WTC11 (cell line): Measurements from ENCODE around the gene JAZF1. TPM values are rescaled to one million over a fixed set of nuclear protein-coding genes. Genes with fewer than 3 reads are reported as not detected.

Source experiments
- ATAC-seq: fragments of 200-7000 bp; cut with Tn5 transposase; 2 replicates; pipeline ENCODE4 v1.10.0; 2021; ENCODE audit warnings: mild to moderate bottlenecking, moderate library complexity
- CTCF ChIA-PET: fragments of 300-600 bp; sonication (Branson Sonifier 250); formaldehyde crosslinking; loops from one replicate; lab custom pipeline; 2021; ENCODE audit warnings: antibody characterized with exemption; lab: Charles Lee
- POLR2A ChIA-PET: fragments of 350-600 bp; sonication (Branson Sonifier 250); formaldehyde crosslinking; loops from one replicate; lab custom pipeline; 2021; ENCODE audit warnings: antibody characterized with exemption; lab: Charles Lee
- DNase-seq: peaks from one replicate; pipeline ENCODE4 v3.0.0; 2021; ENCODE audit warnings: low spot score
- H3K27ac Mint-ChIP-seq: 2 replicates; pipeline ENCODE4 v1.8.0; 2021; ENCODE audit warnings: mixed read lengths
- H3K27me3 Mint-ChIP-seq: 2 replicates; pipeline ENCODE4 v1.8.0; 2021; ENCODE audit warnings: low read depth, mild to moderate bottlenecking, moderate library complexity, mixed read lengths
- H3K36me3 Mint-ChIP-seq: 2 replicates; pipeline ENCODE4 v1.8.0; 2021; ENCODE audit warnings: mixed read lengths
- H3K4me1 Mint-ChIP-seq: 2 replicates; pipeline ENCODE4 v1.8.0; 2022; ENCODE audit warnings: mixed read lengths
- H3K4me3 Mint-ChIP-seq: 2 replicates; pipeline ENCODE4 v1.8.0; 2021; ENCODE audit warnings: mild to moderate bottlenecking, moderate library complexity, mixed read lengths
- H3K9me3 Mint-ChIP-seq: 2 replicates; pipeline ENCODE4 v1.8.0; 2021; ENCODE audit warnings: mixed read lengths
- CBFB ChIP-seq: sonication (generic); formaldehyde crosslinking; IDR thresholded peaks from 2 replicates; pipeline ENCODE4 v1.8.1; 2022; ENCODE audit warnings: mild to moderate bottlenecking, low read depth, missing genetic modification reagents
- CREB1 ChIP-seq: sonication (generic); formaldehyde crosslinking; IDR thresholded peaks from 2 replicates; pipeline ENCODE4 v1.8.0; 2023; ENCODE audit warnings: mild to moderate bottlenecking, missing genetic modification reagents
- ELF4 ChIP-seq: sonication (generic); formaldehyde crosslinking; IDR thresholded peaks from 2 replicates; pipeline ENCODE4 v1.8.1; 2022; ENCODE audit warnings: low read depth, mild to moderate bottlenecking, moderate library complexity, missing genetic modification reagents
- ESRRA ChIP-seq: sonication (generic); formaldehyde crosslinking; IDR thresholded peaks from 2 replicates; pipeline ENCODE4 v1.8.1; 2022; ENCODE audit warnings: mild to moderate bottlenecking, missing genetic modification reagents, borderline replicate concordance
- FOXK1 ChIP-seq: sonication (generic); formaldehyde crosslinking; IDR thresholded peaks from 2 replicates; pipeline ENCODE4 v1.8.0; 2022; ENCODE audit warnings: mild to moderate bottlenecking, moderate library complexity, missing genetic modification reagents
- GABPB1 ChIP-seq: sonication (generic); formaldehyde crosslinking; IDR thresholded peaks from 2 replicates; pipeline ENCODE4 v1.8.1; 2023; ENCODE audit warnings: mild to moderate bottlenecking, missing genetic modification reagents
- IRF2 ChIP-seq: sonication (generic); formaldehyde crosslinking; IDR thresholded peaks from 2 replicates; pipeline ENCODE4 v1.8.0; 2022; ENCODE audit warnings: low read depth, missing genetic modification reagents, borderline replicate concordance
- KAT7 ChIP-seq: sonication (generic); formaldehyde crosslinking; IDR thresholded peaks from 2 replicates; pipeline ENCODE4 v1.8.1; 2023; ENCODE audit warnings: missing genetic modification reagents, mild to moderate bottlenecking, borderline replicate concordance
- NFATC4 ChIP-seq: fragments of 250-450 bp; sonication (Bioruptor Pico); IDR thresholded peaks from 2 replicates; pipeline ENCODE4 v1.9.0; 2021; ENCODE audit warnings: mild to moderate bottlenecking
- NFE2L1 ChIP-seq: sonication (generic); formaldehyde crosslinking; IDR thresholded peaks from 2 replicates; pipeline ENCODE4 v1.8.1; 2023; ENCODE audit warnings: missing genetic modification reagents
- NFYB ChIP-seq: sonication (generic); formaldehyde crosslinking; conservative IDR thresholded peaks from 2 replicates; pipeline ENCODE4 v1.8.0; 2022; ENCODE audit warnings: low read depth, missing genetic modification reagents
- NR3C1 ChIP-seq: sonication (generic); formaldehyde crosslinking; conservative IDR thresholded peaks from 2 replicates; pipeline ENCODE4 v1.8.1; 2023; ENCODE audit warnings: low read depth, mild to moderate bottlenecking, missing genetic modification reagents
- OVOL2 ChIP-seq: fragments of 250-450 bp; sonication (Bioruptor Pico); IDR thresholded peaks from 2 replicates; pipeline ENCODE4 v1.9.0; 2021; ENCODE audit warnings: mild to moderate bottlenecking, borderline replicate concordance
- RORB ChIP-seq: fragments of 250-450 bp; sonication (Bioruptor Pico); IDR thresholded peaks from 2 replicates; pipeline ENCODE4 v1.9.0; 2021; ENCODE audit warnings: mild to moderate bottlenecking
- SOX15 ChIP-seq: fragments of 250-450 bp; sonication (Bioruptor Pico); IDR thresholded peaks from 2 replicates; pipeline ENCODE4 v1.9.0; 2021; ENCODE audit warnings: mild to moderate bottlenecking
- TEAD4 ChIP-seq: sonication (generic); formaldehyde crosslinking; IDR thresholded peaks from 2 replicates; pipeline ENCODE4 v1.8.0; 2022; ENCODE audit warnings: mild to moderate bottlenecking, missing genetic modification reagents
- ZNF317 ChIP-seq: sonication (generic); formaldehyde crosslinking; IDR thresholded peaks from 2 replicates; pipeline ENCODE4 v1.8.1; 2023; ENCODE audit warnings: low read depth, mild to moderate bottlenecking, moderate library complexity, missing genetic modification reagents, borderline replicate concordance
- ZNF396 ChIP-seq: fragments of 250-450 bp; sonication (Bioruptor Pico); IDR thresholded peaks from 2 replicates; pipeline ENCODE4 v1.8.0; 2021; ENCODE audit warnings: mild to moderate bottlenecking, moderate library complexity, borderline replicate concordance
- ZNF423 ChIP-seq: fragments of 250-450 bp; sonication (Bioruptor Pico); IDR thresholded peaks from 2 replicates; pipeline ENCODE4 v2.1.2; 2022; ENCODE audit warnings: mild to moderate bottlenecking, moderate library complexity
- total RNA-seq: library from RNA; stranded (reverse); gene quantifications from 3 replicates; pipeline ENCODE4 v1.2.3, GENCODE V29; 2021
- TF ChIP-seq, protein P1 (sequence below): fragments of 250-450 bp; sonication (Bioruptor Pico); conservative IDR thresholded peaks from 2 replicates; pipeline ENCODE4 v1.9.0; 2021; ENCODE audit warnings: mild to moderate bottlenecking
- TF ChIP-seq, protein P2 (sequence below): sonication (generic); formaldehyde crosslinking; IDR thresholded peaks from 2 replicates; pipeline ENCODE4 v1.8.1; 2023; ENCODE audit warnings: mild to moderate bottlenecking, missing genetic modification reagents, moderate library complexity
- TF ChIP-seq, protein P3 (sequence below): sonication (generic); formaldehyde crosslinking; IDR thresholded peaks from 2 replicates; pipeline ENCODE4 v1.8.0; 2022; ENCODE audit warnings: mild to moderate bottlenecking, missing genetic modification reagents
- TF ChIP-seq, protein P4 (sequence below): sonication (generic); formaldehyde crosslinking; IDR thresholded peaks from 2 replicates; pipeline ENCODE4 v1.8.0; 2022; ENCODE audit warnings: mild to moderate bottlenecking, missing genetic modification reagents
- TF ChIP-seq, protein P5 (sequence below): fragments of 250-450 bp; sonication (Bioruptor Pico); IDR thresholded peaks from 2 replicates; pipeline ENCODE4 v1.9.0; 2021; ENCODE audit warnings: moderate library complexity, mild to moderate bottlenecking, inconsistent platforms, borderline replicate concordance
- TF ChIP-seq, protein P6 (sequence below): sonication (generic); formaldehyde crosslinking; IDR thresholded peaks from 2 replicates; pipeline ENCODE4 v1.8.1; 2022; ENCODE audit warnings: mild to moderate bottlenecking, missing genetic modification reagents, moderate library complexity, borderline replicate concordance

JAZF1 gene
- total RNA-seq, 1 experiment from 2014 or later, result 19.0 TPM

DNA sequence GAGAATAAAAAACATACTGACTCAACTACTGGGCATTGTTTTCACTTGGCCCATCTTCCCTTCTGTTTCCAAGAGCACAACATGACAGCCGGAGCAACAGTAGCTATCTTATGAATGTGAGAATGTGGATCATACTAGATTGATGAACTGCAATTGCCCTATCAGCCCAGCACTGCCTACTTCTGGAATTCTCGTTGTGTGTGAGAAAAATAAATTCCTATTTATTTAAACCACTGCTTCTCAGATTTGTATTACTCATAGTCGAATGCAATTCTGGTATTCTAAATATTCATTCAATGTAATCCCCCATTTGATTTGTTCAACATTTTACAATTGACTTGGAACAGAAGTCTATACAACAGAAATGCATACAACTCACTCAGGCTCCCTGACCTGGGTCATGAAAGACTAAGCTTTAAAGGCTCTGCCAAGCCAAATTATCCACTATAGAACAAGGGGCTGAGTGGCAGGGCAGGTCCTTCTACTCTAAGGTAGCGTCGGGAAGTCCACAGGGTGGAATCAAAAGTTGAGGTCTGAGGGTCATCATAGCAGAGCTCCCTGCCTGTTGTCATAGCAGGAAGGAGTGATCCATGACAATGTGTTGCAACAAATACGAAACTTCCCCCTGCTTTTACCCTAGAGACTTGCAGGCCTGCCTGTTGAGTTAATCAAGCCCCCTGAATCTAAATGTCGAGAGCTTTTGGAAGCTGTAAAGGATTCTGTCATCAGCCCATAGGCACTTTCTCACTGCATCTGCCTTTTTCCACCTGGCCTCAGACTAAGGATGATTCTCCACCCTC, 12.4 kb upstream of the JAZF1 start:
- H3K9me3 Mint-ChIP-seq, result peaks cover 9% of the 10 kb centered on the region

DNA sequence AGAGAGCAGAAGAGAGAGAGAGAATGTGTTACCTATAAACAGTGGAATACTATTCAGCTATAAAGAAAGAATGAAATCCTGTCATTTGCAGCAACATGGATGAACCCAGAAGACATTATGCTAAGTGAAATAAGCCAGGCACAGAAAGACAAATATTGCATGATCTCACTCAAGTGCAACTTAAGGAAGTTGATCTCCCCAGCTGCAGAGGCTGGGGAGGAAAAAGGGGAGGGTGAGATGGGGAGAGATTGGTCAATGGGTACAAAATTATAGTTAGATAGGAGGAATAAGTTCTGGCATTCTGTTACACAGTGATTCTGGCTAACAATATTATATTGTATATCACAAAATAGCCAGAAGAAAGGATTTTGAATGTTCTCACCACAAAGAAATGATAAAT, 11.2 kb upstream of the JAZF1 start:
- H3K36me3 Mint-ChIP-seq, result no peaks in the 10 kb centered on the region
- peaks cover 2% of the 10 kb centered on the region; the same call in 1 of the 2 replicates for H3K27me3 Mint-ChIP-seq
- peaks cover 2% of the 10 kb centered on the region; the same call in 1 of the 2 replicates for H3K9me3 Mint-ChIP-seq
- no peak overlapping the region for H3K27ac Mint-ChIP-seq
- H3K4me1 Mint-ChIP-seq, result peaks cover 41% of the 10 kb centered on the region
- ATAC-seq (no peak), DNase-seq (no peak)
- ChIA-PET CTCF (no interaction called here), POLR2A (no interaction called here)
- TF ChIP-seq IRF2 (CRISPR knock-in tag), result no peak
- no peak for TF ChIP-seq ELF4 (CRISPR knock-in tag)
- no peak for TF ChIP-seq RORB (CRISPR knock-in tag)
- TF ChIP-seq NFYB (CRISPR knock-in tag), result no peak
- no peak for TF ChIP-seq FOXK1
- no peak for TF ChIP-seq SOX15
- TF ChIP-seq GABPB1, result no peak
- TF ChIP-seq, protein P1, sequence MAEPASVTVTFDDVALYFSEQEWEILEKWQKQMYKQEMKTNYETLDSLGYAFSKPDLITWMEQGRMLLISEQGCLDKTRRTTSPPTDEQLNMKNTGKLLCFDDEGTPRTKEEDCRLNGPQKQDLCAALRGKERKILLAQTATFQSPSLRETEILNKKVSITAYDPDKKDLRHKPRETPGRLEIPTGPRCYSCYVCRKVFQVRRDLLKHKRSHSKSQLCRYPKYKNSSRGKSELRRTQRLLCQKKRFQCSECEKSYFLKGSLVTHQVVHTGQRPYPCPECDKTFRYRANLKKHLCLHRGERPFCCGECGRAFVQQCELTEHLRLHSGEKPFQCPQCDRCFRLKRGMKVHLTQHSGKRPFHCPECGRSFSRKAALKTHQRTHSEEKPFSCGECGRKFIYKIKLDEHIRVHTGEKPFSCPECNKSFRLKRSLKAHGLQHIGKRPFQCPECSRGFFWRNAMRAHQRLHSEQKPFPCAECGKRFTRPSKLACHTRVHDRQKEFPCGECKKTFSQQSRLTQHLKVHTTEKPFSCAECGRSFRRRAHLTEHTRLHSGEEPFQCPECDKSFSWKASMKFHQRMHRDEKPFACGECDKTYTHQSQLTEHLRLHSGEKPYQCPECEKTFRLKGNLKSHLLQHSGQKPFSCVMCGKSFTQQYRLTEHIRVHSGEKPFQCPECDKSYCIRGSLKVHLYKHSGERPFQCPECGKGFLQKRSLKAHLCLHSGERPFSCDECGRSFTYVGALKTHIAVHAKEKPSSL, result no peak
- TF ChIP-seq, protein P2, sequence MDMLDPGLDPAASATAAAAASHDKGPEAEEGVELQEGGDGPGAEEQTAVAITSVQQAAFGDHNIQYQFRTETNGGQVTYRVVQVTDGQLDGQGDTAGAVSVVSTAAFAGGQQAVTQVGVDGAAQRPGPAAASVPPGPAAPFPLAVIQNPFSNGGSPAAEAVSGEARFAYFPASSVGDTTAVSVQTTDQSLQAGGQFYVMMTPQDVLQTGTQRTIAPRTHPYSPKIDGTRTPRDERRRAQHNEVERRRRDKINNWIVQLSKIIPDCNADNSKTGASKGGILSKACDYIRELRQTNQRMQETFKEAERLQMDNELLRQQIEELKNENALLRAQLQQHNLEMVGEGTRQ (CRISPR knock-in tag), result no peak
- TF ChIP-seq NR3C1 (CRISPR knock-in tag), result no peak
- H3K4me3 Mint-ChIP-seq, result no peak overlapping the region

More for the DNA sequence above, 12.4 kb upstream of the JAZF1 start:
- POLR2A ChIA-PET, result no interaction called here
- CTCF ChIA-PET, result interaction anchor here (2.2 kb wide), 1 partner anchor 12 kb away, joined by 11 read pairs; no protein-coding TSS in a partner anchor
- 0 out of 2 replicates have a peak, but pooled peaks cover 3% of the 10 kb centered on the region for H3K36me3 Mint-ChIP-seq
- H3K4me1 Mint-ChIP-seq, result peaks cover 39% of the 10 kb centered on the region
- no peak overlapping the region for H3K27ac Mint-ChIP-seq
- no peak for DNase-seq
- TF ChIP-seq, protein P3, sequence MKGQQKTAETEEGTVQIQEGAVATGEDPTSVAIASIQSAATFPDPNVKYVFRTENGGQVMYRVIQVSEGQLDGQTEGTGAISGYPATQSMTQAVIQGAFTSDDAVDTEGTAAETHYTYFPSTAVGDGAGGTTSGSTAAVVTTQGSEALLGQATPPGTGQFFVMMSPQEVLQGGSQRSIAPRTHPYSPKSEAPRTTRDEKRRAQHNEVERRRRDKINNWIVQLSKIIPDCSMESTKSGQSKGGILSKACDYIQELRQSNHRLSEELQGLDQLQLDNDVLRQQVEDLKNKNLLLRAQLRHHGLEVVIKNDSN, result no peak
- TF ChIP-seq CBFB (CRISPR knock-in tag) (no peak), ZNF423 (CRISPR knock-in tag) (no peak), ZNF317 (CRISPR knock-in tag) (no peak), CREB1 (CRISPR knock-in tag) (no peak)
- ATAC-seq, result peak; percentile 48
- H3K4me3 Mint-ChIP-seq, result no peak overlapping the region
- peaks cover 2% of the 10 kb centered on the region; the same call in 1 of the 2 replicates for H3K27me3 Mint-ChIP-seq

DNA sequence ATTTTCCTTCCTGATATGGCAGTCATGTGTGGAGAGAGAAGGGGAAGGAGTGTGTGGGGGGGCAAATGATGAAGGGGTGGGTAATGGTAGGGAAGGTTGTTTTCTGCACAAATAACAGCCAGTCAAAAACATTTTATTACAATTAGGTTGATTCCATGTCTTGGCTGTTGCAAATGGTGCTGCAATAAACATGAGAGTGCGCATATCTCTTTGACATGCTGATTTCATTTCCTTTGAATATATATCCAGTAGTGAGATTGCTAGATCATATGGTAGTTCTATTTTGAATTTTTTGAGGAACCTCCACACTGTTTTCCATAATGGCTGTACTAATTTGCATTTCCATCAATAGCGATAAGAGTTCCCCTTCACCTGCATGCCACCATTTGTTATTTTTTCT, 10.6 kb upstream of the JAZF1 start:
- Mint-ChIP-seq H3K27me3 (peaks cover 2% of the 10 kb centered on the region; the same call in 1 of the 2 replicates), H3K27ac (no peak overlapping the region), H3K9me3 (peaks cover 2% of the 10 kb centered on the region; the same call in 1 of the 2 replicates), H3K36me3 (no peaks in the 10 kb centered on the region), H3K4me3 (no peak overlapping the region), H3K4me1 (peaks cover 40% of the 10 kb centered on the region)
- CTCF ChIA-PET, result no interaction called here
- ATAC-seq (no peak), DNase-seq (no peak)
- POLR2A ChIA-PET, result no interaction called here
- TF ChIP-seq KAT7 (CRISPR knock-in tag) (no peak), RORB (CRISPR knock-in tag) (no peak), NFE2L1 (CRISPR knock-in tag) (no peak), OVOL2 (no peak), SOX15 (no peak), ZNF396 (CRISPR knock-in tag) (no peak), TEAD4 (CRISPR knock-in tag) (no peak), NFATC4 (CRISPR knock-in tag) (no peak), ESRRA (CRISPR knock-in tag) (no peak)
- TF ChIP-seq, protein P4, sequence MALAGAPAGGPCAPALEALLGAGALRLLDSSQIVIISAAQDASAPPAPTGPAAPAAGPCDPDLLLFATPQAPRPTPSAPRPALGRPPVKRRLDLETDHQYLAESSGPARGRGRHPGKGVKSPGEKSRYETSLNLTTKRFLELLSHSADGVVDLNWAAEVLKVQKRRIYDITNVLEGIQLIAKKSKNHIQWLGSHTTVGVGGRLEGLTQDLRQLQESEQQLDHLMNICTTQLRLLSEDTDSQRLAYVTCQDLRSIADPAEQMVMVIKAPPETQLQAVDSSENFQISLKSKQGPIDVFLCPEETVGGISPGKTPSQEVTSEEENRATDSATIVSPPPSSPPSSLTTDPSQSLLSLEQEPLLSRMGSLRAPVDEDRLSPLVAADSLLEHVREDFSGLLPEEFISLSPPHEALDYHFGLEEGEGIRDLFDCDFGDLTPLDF (CRISPR knock-in tag), result no peak
- TF ChIP-seq, protein P5, sequence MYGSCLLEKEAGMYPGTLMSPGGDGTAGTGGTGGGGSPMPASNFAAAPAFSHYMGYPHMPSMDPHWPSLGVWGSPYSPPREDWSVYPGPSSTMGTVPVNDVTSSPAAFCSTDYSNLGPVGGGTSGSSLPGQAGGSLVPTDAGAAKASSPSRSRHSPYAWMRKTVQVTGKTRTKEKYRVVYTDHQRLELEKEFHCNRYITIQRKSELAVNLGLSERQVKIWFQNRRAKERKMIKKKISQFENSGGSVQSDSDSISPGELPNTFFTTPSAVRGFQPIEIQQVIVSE (CRISPR knock-in tag), result no peak
- TF ChIP-seq, protein P6, sequence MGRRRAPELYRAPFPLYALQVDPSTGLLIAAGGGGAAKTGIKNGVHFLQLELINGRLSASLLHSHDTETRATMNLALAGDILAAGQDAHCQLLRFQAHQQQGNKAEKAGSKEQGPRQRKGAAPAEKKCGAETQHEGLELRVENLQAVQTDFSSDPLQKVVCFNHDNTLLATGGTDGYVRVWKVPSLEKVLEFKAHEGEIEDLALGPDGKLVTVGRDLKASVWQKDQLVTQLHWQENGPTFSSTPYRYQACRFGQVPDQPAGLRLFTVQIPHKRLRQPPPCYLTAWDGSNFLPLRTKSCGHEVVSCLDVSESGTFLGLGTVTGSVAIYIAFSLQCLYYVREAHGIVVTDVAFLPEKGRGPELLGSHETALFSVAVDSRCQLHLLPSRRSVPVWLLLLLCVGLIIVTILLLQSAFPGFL, result no peak
- TF ChIP-seq, protein P2 (CRISPR knock-in tag), result no peak
